DND-41 (cell line): ENCODE results near the gene ABCA2.

ENCODE experiments used
- ATAC-seq: fragments of 200-7000 bp; cut with Tn5 transposase; 3 replicates; pipeline ENCODE4 v1.9.1; 2021; ENCODE audit warnings: low read depth; ENCODE audit not compliant: insufficient read depth
- DNase-seq: peaks from one replicate; pipeline ENCODE4 v3.0.0-alpha.2; 2020
- H2AFZ ChIP-seq: 2 replicates; pipeline ENCODE4 v1.6.0; 2012; ENCODE audit warnings: low read depth, low read length
- H3K27ac ChIP-seq: 2 replicates; pipeline ENCODE4 v1.5.1; 2012; ENCODE audit warnings: low read length, inconsistent platforms
- H3K27me3 ChIP-seq: fragments of 200-600 bp; sonication (generic); 2 replicates; pipeline ENCODE4 v1.6.0; 2012; ENCODE audit warnings: low read length, mild to moderate bottlenecking, inconsistent platforms; ENCODE audit not compliant: insufficient read depth, poor library complexity
- H3K36me3 ChIP-seq: 2 replicates; pipeline ENCODE4 v1.5.1; 2012; ENCODE audit warnings: low read length, inconsistent platforms; ENCODE audit not compliant: insufficient read depth
- H3K4me1 ChIP-seq: 2 replicates; pipeline ENCODE4 v1.5.1; 2012; ENCODE audit warnings: mild to moderate bottlenecking, low read length; ENCODE audit not compliant: insufficient read depth
- H3K4me2 ChIP-seq: 2 replicates; pipeline ENCODE4 v1.6.0; 2012; ENCODE audit warnings: mild to moderate bottlenecking, moderate library complexity, low read length, inconsistent platforms; ENCODE audit not compliant: insufficient read depth
- H3K4me3 ChIP-seq, 2 experiments: fragments of 200-600 bp in 1 of 2; shearing (Covaris generic) in 1 of 2; 2 replicates each; pipeline ENCODE4 v1.5.1; 2012 to 2016; ENCODE audit warnings: inconsistent platforms in 2 of 2, low read length in 2 of 2, mild to moderate bottlenecking in 2 of 2, low read depth in 1 of 2, moderate library complexity in 1 of 2
- H3K79me2 ChIP-seq: 2 replicates; pipeline ENCODE4 v1.6.0; 2012; ENCODE audit warnings: low read length, inconsistent platforms; ENCODE audit not compliant: insufficient read depth
- H3K9ac ChIP-seq: 2 replicates; pipeline ENCODE4 v1.6.0; 2012; ENCODE audit warnings: low read depth, mild to moderate bottlenecking, inconsistent platforms, low read length, moderate library complexity
- H3K9me3 ChIP-seq: 2 replicates; pipeline ENCODE4 v1.5.1; 2012; ENCODE audit warnings: low read length, moderate library complexity, mild to moderate bottlenecking, inconsistent platforms; ENCODE audit not compliant: insufficient read depth, severe bottlenecking
- H4K20me1 ChIP-seq: 2 replicates; pipeline ENCODE4 v1.6.0; 2012; ENCODE audit warnings: low read length; ENCODE audit not compliant: insufficient read depth
- CTCF ChIP-seq: IDR thresholded peaks from 2 replicates; pipeline ENCODE4 v1.5.1; 2012; ENCODE audit warnings: borderline replicate concordance, low read length, moderate library complexity, mild to moderate bottlenecking; ENCODE audit not compliant: poor library complexity, severe bottlenecking; ENCODE audit errors: extremely low read depth
- EZH2 ChIP-seq: IDR thresholded peaks from 3 replicates; pipeline ENCODE4 v1.6.1; 2012; ENCODE audit warnings: borderline replicate concordance, low read depth, mild to moderate bottlenecking, moderate library complexity, low read length, inconsistent platforms; ENCODE audit not compliant: severe bottlenecking

The ABCA2 gene

GRCh38 chr9:136958898-136959850, 68.9 kb downstream of the ABCA2 start:
- TF ChIP-seq EZH2 (no peak), CTCF (no peak)
- Histone ChIP-seq H3K4me1 (no peaks in the 10 kb centered on the region), H3K9ac (no peak overlapping the region), H3K27ac (no peak overlapping the region), H3K36me3 (no peaks in the 10 kb centered on the region), H3K4me2 (no peak overlapping the region), H3K27me3 (no peaks in the 10 kb centered on the region), H3K79me2 (no peaks in the 10 kb centered on the region), H3K4me3 (no peak overlapping the region), H3K9me3 (no peaks in the 10 kb centered on the region), H2AFZ (no peak overlapping the region), H4K20me1 (no peaks in the 10 kb centered on the region)
- no peak for DNase-seq
- no peak for ATAC-seq

- DNase-seq: no peak
- TF ChIP-seq EZH2 (no peak), CTCF (no peak)
- Histone ChIP-seq H3K9ac (no peak overlapping the region), H2AFZ (no peak overlapping the region), H3K36me3 (no peaks in the 10 kb centered on the region), H3K79me2 (no peaks in the 10 kb centered on the region), H4K20me1 (no peaks in the 10 kb centered on the region), H3K27me3 (no peaks in the 10 kb centered on the region), H3K27ac (no peak overlapping the region), H3K4me2 (no peak overlapping the region), H3K9me3 (no peaks in the 10 kb centered on the region), H3K4me3 (no peak overlapping the region), H3K4me1 (no peaks in the 10 kb centered on the region)
- ATAC-seq: no peak
Observed at GRCh38 chr9:136958473-136958872, 69.6 kb downstream of the ABCA2 start.

GRCh38 chr9:136957901-136958300, 70.1 kb downstream of the ABCA2 start:
- Histone ChIP-seq H3K4me2 (no peak overlapping the region), H3K4me3 (no peak overlapping the region), H3K4me1 (no peaks in the 10 kb centered on the region), H3K79me2 (no peaks in the 10 kb centered on the region), H3K36me3 (no peaks in the 10 kb centered on the region), H3K27me3 (no peaks in the 10 kb centered on the region), H3K9ac (no peak overlapping the region), H2AFZ (no peak overlapping the region), H3K9me3 (no peaks in the 10 kb centered on the region), H3K27ac (no peak overlapping the region), H4K20me1 (no peaks in the 10 kb centered on the region)
- DNase-seq (no peak), ATAC-seq (no peak)
- no peak for TF ChIP-seq CTCF
- no peak for TF ChIP-seq EZH2
